SK-N-MC (cell line): ENCODE measurements around the gene TTLL11.

ENCODE experiments used
- EZH2 ChIP-seq: fragments of 200-600 bp; sonication (generic); IDR thresholded peaks from one replicate; pipeline ENCODE4 v1.6.1; 2017; ENCODE audit warnings: antibody characterized with exemption
- FOXP2 ChIP-seq: optimal IDR thresholded peaks from 2 replicates; pipeline ENCODE3; 2011; ENCODE audit warnings: mild to moderate bottlenecking, moderate library complexity; ENCODE audit not compliant: insufficient read depth; ENCODE audit errors: extremely low read length, control extremely low read depth
- POLR2AphosphoS5 ChIP-seq: IDR thresholded peaks from 2 replicates; pipeline ENCODE4 v1.6.1; 2012; ENCODE audit warnings: mild to moderate bottlenecking, low read depth, low read length, borderline replicate concordance

GRCh38 chr9:122128007-122128968, 35.2 kb upstream of the TTLL11 start:
- TF ChIP-seq EZH2: no peak
- TF ChIP-seq POLR2AphosphoS5: no peak
- no peak for TF ChIP-seq FOXP2
